ENCODE data around the gene CDNF.
A peak's percentile ranks its signal among the peaks of the same experiment; 100 is the strongest.

The CDNF gene

DNA sequence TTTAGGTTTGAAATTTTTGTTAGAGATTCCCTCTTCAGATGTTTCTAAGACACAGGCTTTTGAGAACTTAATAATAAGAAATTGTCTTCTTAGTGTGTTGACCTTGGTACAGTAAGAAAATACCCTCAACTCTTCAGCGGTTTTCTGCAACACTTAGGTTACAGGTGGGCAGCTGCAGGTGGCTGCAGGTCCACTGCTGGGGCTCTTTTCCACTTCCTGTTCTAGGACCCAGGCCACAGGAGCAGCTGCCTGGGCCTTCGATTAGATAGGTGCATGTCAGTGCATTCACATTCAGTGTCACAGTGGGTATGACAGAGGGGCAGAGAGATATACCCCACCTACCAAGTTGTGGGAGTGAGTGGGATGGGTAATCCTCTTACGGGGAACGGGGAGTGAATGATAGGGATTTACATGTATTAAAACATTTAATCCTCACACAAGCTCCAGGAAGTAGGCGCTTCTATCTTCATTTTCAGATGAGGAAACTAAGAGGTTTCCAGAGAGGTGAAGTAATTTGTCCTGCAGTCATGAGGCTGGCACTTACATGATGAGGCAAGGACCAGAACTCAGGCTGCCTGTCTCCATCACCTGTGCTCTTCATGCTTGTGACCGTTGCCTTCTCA is 20.6 kb upstream of the CDNF start:
- no peak for DNase-seq (ENCODE audit: low read depth)
- H3K4me3 ChIP-seq (ENCODE audit: low read depth, low read length) = no peak overlapping the region
- TF ChIP-seq CTCF (IDR thresholded peaks at IDR 0.05; ENCODE audit: insufficient read depth, low read depth, low read length, missing control alignments) = no peak

DNA sequence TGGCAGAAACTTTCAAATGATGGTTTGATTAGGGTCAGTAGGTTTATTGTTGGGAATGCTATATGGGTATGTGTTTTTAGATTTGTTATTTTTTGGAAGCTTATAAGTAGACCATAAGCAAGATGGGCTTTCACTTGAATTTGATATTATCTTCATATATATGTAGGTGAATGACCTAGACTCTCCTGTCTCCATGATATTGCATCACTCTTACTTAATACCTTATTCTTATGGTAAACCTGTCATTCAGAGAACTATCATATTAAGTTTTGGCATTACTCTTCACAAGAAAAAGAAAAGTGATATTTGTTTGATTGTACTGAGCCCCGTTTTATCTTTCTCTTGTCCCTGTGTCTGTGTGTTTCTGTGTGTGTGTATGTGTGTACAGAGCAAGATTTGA is 17.6 kb upstream of the CDNF start:
- H3K4me3 ChIP-seq (ENCODE audit: low read depth, low read length) = no peak overlapping the region
- TF ChIP-seq CTCF (IDR thresholded peaks at IDR 0.05; ENCODE audit: insufficient read depth, low read depth, low read length, missing control alignments) = no peak
- no peak for DNase-seq (ENCODE audit: low read depth)

GRCh38 chr10:14852236-14852635 is 14.4 kb upstream of the CDNF start:
- DNase-seq (ENCODE audit: low read depth) = no peak
- no peak overlapping the region for H3K4me3 ChIP-seq (ENCODE audit: low read depth, low read length)
- no peak for TF ChIP-seq CTCF (IDR thresholded peaks at IDR 0.05; ENCODE audit: insufficient read depth, low read depth, low read length, missing control alignments)

GRCh38 chr10:14844948-14845347 is 7.1 kb upstream of the CDNF start:
- DNase-seq (ENCODE audit: low read depth) = no peak

GRCh38 chr10:14843327-14843988 is 5.6 kb upstream of the CDNF start:
- no peak for DNase-seq (ENCODE audit: low read depth)
- H3K4me3 ChIP-seq (ENCODE audit: low read depth, low read length) = no peak overlapping the region
- no peak for TF ChIP-seq CTCF (IDR thresholded peaks at IDR 0.05; ENCODE audit: insufficient read depth, low read depth, low read length, missing control alignments)

More at GRCh38 chr10:14844948-14845347, 7.1 kb upstream of the CDNF start:
- H3K4me3 ChIP-seq (ENCODE audit: low read depth, low read length) = no peak overlapping the region
- no peak for TF ChIP-seq CTCF (IDR thresholded peaks at IDR 0.05; ENCODE audit: insufficient read depth, low read depth, low read length, missing control alignments)

DNA sequence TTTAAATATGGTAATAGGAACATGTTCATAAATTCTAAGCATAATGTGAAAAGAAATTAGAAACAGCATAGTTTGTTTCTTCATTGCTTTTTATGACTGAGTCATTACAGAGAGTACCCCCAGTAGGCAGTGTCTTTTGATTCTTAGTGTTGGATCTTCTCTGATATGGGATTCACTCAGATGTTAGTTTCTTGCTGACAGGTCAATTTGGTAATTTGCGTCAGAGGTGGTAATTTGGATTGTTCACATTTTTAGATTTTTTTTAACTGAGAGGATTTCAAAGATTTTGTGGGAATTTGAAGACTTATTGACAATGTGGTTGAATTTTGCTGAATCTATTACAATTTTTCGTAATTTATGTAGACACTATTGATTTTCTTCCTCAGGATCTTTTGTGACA is 2.3 kb upstream of the CDNF start:
- no peak for DNase-seq (ENCODE audit: low read depth)
- no peak overlapping the region for H3K4me3 ChIP-seq (ENCODE audit: low read depth, low read length)
- no peak for TF ChIP-seq CTCF (IDR thresholded peaks at IDR 0.05; ENCODE audit: insufficient read depth, low read depth, low read length, missing control alignments)

- TF ChIP-seq CTCF (IDR thresholded peaks at IDR 0.05; ENCODE audit: insufficient read depth, low read depth, low read length, missing control alignments) = no peak
- peak; percentile 22 for DNase-seq (ENCODE audit: low read depth)
- peak overlapping the region; percentile 55 for H3K4me3 ChIP-seq (ENCODE audit: low read depth, low read length)
Observed at GRCh38 chr10:14839305-14839695, 1.5 kb upstream of the CDNF start.

All from GM12865 (cell line).